ENCODE measurements around the gene ZBTB7B. TPM values are rescaled to one million over a fixed set of nuclear protein-coding genes. Genes with fewer than 3 reads are reported as not detected.
A peak's percentile ranks its signal among the peaks of the same experiment; 100 is the strongest.

Gene ZBTB7B
- polyA plus RNA-seq, 3 donors, result 6.3 to 149 (median 9.6) TPM

DNA sequence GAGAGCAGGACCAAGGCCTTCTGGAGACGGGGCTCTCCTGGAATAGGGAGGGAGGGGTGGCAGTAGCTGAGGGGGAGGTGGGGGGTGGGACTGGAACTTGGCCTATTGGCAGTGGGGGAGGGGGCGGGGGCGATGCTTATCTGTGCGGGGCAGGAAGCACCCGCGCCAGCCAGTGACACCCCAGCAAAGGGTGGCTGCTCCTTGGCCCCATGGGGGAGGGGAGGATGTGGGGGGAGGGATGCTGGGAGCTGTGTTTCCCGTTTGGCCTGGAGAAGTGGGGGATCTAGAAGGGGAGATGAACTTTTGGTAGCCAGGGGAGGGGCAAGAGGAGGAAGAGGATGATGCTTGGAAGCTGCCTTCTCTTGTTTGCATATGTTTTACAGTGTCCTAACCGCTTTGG, 11.0 kb downstream of the ZBTB7B start:
- no peaks in the 10 kb centered on the region for H3K9me3 ChIP-seq (replicated peaks in 1 of 2; ENCODE audit: control insufficient read depth in 1 of 2, insufficient read depth in 1 of 2, low read length in 2 of 2)
- H4K20me1 ChIP-seq (ENCODE audit: insufficient read depth, low read length), result peaks cover 97% of the 10 kb centered on the region
- no peaks in the 10 kb centered on the region for H3K27me3 ChIP-seq (ENCODE audit: control insufficient read depth in 2 of 2, insufficient read depth in 2 of 2, low read length in 2 of 2)
- 22% methylated on average over 5 of the region's 8 CpGs for WGBS (ENCODE audit: insufficient coverage)
- Mint-ChIP-seq H3K27me3 (ENCODE audit: low read depth in 3 of 3) (peaks cover 0 to 2% (median 0%) of the 10 kb centered on the region in 3 donors), H3K4me1 (peaks cover 75% of the 10 kb centered on the region), H3K27ac (peak overlapping the region in 4 of 7 donors; percentile 46 to 94 (median 90)), H3K9me3 (no peaks in the 10 kb centered on the region), H3K36me3 (peaks cover 30 to 65% of the 10 kb centered on the region in 2 donors), H3K4me3 (peak overlapping the region; percentile 37 to 80)
- TF ChIP-seq, protein P1, sequence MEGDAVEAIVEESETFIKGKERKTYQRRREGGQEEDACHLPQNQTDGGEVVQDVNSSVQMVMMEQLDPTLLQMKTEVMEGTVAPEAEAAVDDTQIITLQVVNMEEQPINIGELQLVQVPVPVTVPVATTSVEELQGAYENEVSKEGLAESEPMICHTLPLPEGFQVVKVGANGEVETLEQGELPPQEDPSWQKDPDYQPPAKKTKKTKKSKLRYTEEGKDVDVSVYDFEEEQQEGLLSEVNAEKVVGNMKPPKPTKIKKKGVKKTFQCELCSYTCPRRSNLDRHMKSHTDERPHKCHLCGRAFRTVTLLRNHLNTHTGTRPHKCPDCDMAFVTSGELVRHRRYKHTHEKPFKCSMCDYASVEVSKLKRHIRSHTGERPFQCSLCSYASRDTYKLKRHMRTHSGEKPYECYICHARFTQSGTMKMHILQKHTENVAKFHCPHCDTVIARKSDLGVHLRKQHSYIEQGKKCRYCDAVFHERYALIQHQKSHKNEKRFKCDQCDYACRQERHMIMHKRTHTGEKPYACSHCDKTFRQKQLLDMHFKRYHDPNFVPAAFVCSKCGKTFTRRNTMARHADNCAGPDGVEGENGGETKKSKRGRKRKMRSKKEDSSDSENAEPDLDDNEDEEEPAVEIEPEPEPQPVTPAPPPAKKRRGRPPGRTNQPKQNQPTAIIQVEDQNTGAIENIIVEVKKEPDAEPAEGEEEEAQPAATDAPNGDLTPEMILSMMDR (IDR thresholded peaks at IDR 0.05), result no peak
- peak overlapping the region; percentile 21 for H3K9ac ChIP-seq (ENCODE audit: insufficient read depth, low read length, poor library complexity, severe bottlenecking)
- H3K4me3 ChIP-seq (replicated peaks in 1 of 3; ENCODE audit: low read depth in 2 of 3, low read length in 3 of 3), result peak overlapping the region in 1 of 3 experiments; percentile 100
- peaks cover 92% of the 10 kb centered on the region for H3K79me2 ChIP-seq (ENCODE audit: insufficient read depth, low read length)
- H3K27ac ChIP-seq (ENCODE audit: low read depth in 1 of 2, low read length in 2 of 2), result peak overlapping the region; percentile 91 to 99
- H3K4me2 ChIP-seq (replicated peaks; ENCODE audit: extremely low read depth, low read length, poor library complexity, severe bottlenecking), result peak overlapping the region; percentile 100
- no peak overlapping the region for H2AFZ ChIP-seq (ENCODE audit: insufficient read depth, low read depth, low read length, poor library complexity, severe bottlenecking)
- intact Hi-C loops (cut with micrococcal nuclease), result no loop called here
- H3K36me3 ChIP-seq (replicated peaks in 1 of 2; ENCODE audit: control insufficient read depth in 1 of 2, insufficient read depth in 2 of 2, low read length in 2 of 2), result peaks cover 37 to 47% of the 10 kb centered on the region in 2 donors
- DNase-seq, result no peak
- H3K4me1 ChIP-seq (ENCODE audit: control insufficient read depth in 1 of 2, insufficient read depth in 2 of 2, low read length in 2 of 2), result peaks cover 85 to 99% of the 10 kb centered on the region in 2 donors

DNA sequence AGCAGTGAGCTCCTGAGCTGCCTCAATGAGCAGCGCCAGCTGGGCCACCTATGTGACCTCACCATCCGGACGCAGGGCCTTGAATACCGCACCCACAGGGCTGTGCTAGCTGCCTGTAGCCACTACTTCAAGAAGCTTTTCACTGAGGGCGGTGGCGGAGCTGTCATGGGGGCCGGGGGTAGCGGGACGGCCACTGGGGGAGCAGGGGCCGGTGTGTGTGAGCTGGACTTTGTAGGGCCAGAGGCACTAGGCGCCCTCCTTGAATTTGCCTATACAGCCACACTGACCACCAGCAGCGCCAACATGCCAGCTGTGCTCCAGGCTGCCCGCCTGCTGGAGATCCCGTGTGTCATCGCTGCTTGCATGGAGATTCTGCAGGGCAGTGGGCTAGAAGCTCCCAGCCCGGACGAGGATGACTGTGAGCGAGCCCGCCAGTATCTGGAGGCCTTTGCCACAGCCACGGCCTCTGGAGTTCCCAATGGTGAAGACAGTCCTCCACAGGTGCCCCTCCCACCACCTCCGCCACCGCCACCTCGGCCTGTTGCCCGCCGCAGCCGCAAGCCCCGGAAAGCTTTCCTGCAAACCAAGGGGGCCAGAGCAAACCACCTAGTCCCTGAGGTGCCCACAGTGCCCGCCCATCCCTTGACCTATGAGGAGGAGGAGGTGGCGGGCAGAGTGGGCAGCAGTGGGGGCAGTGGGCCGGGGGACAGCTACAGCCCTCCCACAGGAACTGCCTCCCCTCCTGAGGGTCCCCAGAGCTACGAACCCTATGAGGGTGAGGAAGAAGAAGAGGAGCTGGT, 12.3 kb downstream of the ZBTB7B start:
- no peaks in the 10 kb centered on the region for H3K9me3 ChIP-seq (replicated peaks in 1 of 2; ENCODE audit: control insufficient read depth in 1 of 2, insufficient read depth in 1 of 2, low read length in 2 of 2)
- no peak overlapping the region for H3K4me3 Mint-ChIP-seq
- H3K9ac ChIP-seq (ENCODE audit: insufficient read depth, low read length, poor library complexity, severe bottlenecking), result no peak overlapping the region
- H2AFZ ChIP-seq (ENCODE audit: insufficient read depth, low read depth, low read length, poor library complexity, severe bottlenecking), result no peak overlapping the region
- H3K27ac Mint-ChIP-seq, result no peak overlapping the region
- H3K4me1 Mint-ChIP-seq, result peaks cover 78% of the 10 kb centered on the region
- peaks cover 46 to 56% of the 10 kb centered on the region in 2 donors for H3K36me3 ChIP-seq (replicated peaks in 1 of 2; ENCODE audit: control insufficient read depth in 1 of 2, insufficient read depth in 2 of 2, low read length in 2 of 2)
- H3K9me3 Mint-ChIP-seq, result peaks cover 0 to 2% (median 0%) of the 10 kb centered on the region in 7 donors
- H3K27ac ChIP-seq (ENCODE audit: low read depth in 1 of 2, low read length in 2 of 2), result peak overlapping the region in 1 of 2 donors; percentile 12
- H3K4me2 ChIP-seq (replicated peaks; ENCODE audit: extremely low read depth, low read length, poor library complexity, severe bottlenecking), result no peak overlapping the region
- peaks cover 100% of the 10 kb centered on the region for H4K20me1 ChIP-seq (ENCODE audit: insufficient read depth, low read length)
- H3K4me1 ChIP-seq (ENCODE audit: control insufficient read depth in 1 of 2, insufficient read depth in 2 of 2, low read length in 2 of 2), result peaks cover 81 to 86% of the 10 kb centered on the region in 2 donors
- H3K27me3 ChIP-seq (ENCODE audit: control insufficient read depth in 2 of 2, insufficient read depth in 2 of 2, low read length in 2 of 2), result no peaks in the 10 kb centered on the region
- peaks cover 79% of the 10 kb centered on the region for H3K79me2 ChIP-seq (ENCODE audit: insufficient read depth, low read length)
- peaks cover 0 to 2% (median 0%) of the 10 kb centered on the region in 3 donors for H3K27me3 Mint-ChIP-seq (ENCODE audit: low read depth in 3 of 3)
- 96% methylated on average over 12 of the region's 31 CpGs for WGBS (ENCODE audit: insufficient coverage)
- no peak overlapping the region for H3K4me3 ChIP-seq (replicated peaks in 1 of 3; ENCODE audit: low read depth in 2 of 3, low read length in 3 of 3)
- peaks cover 43 to 70% of the 10 kb centered on the region in 2 donors for H3K36me3 Mint-ChIP-seq
- intact Hi-C loops (cut with micrococcal nuclease), result loop anchor here in 1 of 2 donors (5.0 kb wide), 2 partner anchors 33 to 53 kb away; partner anchors contain the start of genes FLAD1 and PYGO2
- TF ChIP-seq, protein P1 (IDR thresholded peaks at IDR 0.05), result no peak
- DNase-seq, result no peak
